ENCODE measurements around the gene AP4B1.
"Not testable (repeated sequence)": the region's sequence is repeated elsewhere in the genome, so short reads cannot be mapped to it uniquely, and the experiment has no call there.

Gene AP4B1

DNA sequence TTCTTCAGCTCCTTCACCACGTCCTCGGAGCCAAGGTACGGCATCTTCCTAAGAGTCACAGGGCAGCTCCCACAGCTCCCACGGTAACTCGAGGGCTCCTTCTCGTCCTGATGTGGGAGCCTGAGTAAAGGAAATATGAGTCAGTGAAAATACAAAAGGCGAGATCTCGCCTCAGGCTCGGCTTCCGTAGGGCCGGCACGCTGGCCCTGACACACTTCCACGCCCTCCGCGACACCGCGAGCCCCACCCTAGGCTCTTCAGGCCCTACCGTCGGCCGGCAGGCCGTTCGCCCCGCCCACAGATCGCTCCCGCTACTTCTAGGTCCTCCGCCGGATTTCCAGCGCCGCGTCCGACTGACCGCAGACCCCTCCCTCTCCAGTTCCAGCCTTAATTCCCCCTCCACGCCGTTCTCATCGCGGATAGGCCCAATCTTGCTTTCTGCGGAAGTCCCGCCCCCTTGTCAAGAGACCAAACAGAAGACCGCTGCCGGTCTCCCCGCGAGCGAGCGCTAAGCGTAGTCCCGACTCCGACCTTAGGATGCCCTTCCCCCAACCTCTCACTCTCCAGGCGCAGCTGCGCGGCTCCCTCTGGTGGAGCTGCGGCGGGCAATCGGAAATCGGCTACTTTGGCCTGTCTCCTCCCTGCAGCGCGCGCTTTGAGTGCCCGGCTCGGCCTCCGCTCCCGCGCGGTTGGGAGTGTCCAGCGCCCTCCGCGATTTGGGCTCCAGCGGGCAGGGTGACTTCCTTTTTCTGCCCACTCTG is at the start of gene AP4B1, which contains the start of gene DCLRE1B:
Gene AP4B1, minus strand, starts transcription at position 126 of the 761 bp plus-strand sequence. Its CDS starts 82 bp downstream, at position 44.
Gene DCLRE1B, plus strand, starts transcription at position 653 of the 761 bp plus-strand sequence. CDS start 261 bp downstream, outside the sequence.
- DNase-seq: peak; percentile 98

DNA sequence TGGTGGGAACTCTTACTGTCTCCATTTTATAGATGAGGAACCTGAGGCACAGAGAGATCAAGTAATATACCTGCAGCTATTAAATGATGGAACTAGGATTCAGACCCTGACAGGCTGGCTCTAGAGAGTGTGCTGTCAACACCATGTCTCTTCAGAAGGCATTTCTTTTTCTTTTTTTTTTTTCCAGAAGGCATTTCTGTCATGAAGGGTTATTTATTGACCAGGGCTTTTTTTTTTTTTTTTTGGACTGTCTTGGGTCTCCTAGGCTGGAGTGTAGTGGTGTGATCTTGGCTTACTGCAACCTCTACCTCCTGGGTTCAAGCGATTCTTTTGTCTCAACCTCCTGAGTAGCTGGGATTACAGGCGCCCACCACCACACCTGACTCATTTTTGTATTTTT is 47.1 kb upstream of the AP4B1 start:
- no peak for DNase-seq

DNA sequence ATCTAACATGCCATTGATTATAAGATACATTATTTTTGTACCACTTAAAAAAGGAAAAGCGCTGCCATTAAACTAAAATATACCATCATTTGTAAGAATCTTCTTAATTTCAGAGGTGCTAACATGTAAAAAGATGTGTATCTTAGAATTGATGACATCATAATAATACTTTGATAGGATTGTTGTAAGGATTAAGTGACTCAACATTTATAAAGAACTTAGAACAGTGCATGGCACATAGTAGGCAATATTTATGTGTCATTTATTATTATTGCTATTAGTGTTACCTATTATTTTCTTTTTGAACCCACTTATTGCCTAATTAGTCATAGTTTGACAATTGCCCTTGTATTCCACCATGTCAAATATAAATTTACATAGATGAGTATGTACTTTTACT is 46.3 kb upstream of the AP4B1 start:
- no peak for DNase-seq

DNA sequence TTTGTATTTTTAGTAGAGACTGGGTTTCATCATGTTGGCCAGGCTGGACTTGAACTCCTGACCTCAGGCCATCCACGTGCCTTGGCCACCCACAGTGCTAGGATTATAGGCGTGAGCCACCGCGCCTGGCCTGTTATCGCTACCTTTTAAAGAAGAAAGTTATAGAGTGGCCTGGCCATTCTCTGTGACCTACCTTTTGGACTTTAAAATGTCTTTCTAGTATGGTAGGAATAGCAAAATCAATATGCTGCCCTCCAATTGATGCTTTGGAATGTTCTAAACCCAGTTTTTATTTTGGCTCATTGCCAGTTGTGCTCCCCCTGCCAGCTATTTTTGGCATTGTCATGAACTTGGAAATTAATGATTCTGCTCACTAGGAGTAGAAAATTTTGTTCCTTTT is 44.4 kb upstream of the AP4B1 start:
- DNase-seq: no peak

DNA sequence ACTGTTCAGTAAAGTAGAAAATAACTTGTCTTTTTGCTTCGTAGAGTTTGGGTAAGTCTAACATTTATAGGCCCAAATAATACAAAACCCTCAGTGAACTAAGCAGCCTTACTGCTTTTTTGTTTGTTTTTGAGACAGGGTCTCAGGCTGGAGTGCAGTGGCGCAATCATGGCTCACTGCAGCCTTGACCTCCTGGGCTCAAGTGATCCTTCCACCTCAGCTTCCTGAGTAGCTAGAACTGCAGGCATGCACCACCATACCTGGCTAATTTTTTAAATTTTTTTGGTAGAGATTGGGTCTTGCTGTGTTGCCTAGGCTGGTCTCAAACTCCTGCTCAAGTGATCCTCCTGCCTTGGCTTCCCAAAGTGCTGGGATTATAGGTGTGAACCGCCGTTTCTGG is 43.6 kb upstream of the AP4B1 start:
- not testable (repeated sequence) for DNase-seq

DNA sequence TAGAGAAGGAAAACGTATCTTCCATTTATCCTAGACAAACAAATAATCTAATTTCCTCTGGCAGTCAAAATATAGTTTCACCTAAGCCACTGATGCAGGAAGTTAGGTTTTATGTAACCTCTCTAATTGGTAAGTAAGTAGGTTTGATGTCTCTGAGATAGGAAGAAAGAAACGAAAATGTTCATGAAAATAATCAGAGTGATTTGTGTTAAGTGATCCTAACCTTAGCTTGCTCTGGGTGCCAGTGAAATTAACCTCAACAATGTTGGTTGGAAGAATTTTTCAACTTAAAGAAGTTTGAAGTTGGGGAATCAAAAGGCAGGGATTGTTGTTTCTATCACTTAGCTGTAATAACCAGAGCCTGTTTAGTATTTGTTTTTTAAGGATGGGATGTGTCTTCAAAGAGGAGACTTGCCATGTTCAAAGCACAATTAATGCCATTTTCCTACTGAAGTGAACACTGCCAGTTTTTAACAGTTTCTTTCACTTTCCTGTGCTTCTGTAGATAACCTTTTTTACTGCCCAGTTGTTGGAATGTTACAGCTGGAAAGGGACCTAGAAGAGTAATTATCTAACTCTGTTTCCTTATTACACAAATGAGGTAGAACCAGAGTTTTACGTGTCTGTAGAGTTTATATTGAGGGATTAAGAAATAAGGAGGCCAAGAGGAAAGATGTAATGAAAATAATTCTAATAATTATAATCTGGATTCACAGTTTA is 42.9 kb upstream of the AP4B1 start:
- no peak for DNase-seq

DNA sequence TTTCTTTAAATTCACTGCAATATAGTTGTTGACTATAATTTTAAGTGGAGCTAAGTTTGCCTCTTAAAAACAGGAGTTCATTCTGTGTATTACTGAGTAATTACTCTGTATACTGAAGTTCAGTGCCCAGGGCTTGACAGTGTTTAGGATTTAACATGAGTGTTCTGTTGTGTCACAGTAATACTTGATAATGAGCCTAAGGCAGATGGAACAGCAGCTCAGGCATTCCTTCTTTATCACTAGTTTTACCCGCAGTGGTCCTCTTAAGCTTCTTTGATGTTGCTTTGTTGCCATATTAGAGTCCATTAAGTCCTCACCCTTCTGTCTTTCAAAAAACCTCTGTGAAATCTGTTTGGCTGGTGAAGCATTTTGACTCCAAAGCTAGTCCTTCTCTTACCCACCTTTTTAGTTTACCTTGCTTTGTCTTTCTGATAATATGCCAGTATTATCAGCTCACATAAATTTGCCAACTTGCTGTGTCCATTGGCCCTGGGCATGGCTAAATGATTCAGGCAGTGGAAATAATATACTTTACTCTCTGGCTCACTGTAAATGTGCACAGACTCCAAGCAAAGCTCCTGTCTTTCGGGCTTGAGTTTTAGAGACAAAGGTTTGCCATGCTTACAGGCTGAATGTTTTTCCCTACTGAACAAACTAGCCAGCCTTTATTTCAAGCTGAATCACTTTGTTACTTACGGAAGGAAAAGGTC is 42.2 kb upstream of the AP4B1 start:
- no peak for DNase-seq

DNA sequence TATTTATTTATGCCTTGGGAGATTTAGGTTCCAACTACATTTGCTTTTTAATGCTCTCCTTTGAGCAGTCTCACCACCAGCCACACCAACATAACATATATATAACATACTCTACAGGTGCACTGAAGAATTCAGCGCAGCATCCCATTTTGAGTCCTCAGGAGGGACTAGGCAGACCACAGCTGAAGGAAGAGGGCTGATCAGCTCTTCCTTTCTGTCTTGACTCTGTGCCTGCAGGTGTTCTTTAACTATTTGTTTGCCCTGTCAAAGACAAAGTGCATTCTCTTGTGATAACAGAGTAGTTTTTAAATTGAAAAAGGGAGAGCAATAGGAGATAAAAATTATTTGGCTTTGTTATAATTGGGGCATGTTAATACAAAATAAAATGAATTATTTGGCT is 41.5 kb upstream of the AP4B1 start:
- DNase-seq: no peak

DNA sequence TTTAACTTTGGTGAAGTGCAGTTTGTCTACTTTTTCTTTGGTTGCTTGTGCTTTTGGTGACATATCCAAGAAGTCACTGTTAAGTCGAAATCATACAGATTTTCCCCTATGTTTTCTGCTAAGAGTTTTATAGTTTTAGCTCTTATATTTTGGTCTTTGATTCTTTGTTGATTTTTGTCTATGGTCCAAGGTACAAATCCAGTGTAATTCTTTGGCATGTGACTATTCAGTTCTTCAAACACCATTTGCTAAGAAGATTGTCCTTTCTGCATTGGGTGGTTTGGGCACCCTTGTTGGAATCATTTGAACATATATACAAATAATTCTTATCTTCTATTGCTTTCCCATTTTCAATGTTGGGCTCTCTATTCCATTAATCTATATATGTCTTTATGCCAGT is 40.7 kb upstream of the AP4B1 start:
- no peak for DNase-seq

DNA sequence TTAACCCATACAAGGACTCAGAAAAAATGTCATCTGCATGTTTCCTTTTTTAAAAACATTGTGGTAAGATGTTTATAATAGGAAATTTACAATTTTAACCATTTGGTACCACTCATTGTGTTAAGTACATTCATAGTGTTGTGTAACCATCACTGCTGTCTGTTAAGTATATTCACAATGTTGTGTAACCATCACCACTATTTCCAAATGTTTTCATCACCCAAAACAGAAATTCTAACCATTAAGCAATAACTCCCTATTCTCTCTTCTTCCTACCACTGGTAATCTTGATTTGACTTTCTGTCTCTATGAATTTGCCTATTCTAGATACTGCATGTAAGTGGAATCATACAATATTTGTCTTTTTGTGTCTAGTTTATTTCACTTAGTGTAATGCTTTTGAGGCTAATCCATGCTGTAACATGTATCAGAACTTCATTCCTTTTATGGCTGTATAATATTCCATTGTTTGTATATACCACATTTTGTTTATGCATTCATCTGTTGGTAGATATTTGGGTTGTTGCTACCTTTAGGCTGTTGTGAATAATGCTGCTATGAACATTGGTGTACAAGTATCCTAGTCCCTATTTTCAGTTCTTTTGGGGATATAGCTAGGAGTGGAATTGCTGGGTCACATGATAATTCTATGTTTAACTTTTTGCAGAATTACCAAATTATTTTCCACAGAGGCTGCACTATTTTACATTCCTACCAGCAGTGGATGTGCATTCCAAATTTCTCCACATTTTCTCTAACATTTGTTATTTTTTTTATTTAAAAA is 38.6 kb upstream of the AP4B1 start:
- no peak for DNase-seq

DNA sequence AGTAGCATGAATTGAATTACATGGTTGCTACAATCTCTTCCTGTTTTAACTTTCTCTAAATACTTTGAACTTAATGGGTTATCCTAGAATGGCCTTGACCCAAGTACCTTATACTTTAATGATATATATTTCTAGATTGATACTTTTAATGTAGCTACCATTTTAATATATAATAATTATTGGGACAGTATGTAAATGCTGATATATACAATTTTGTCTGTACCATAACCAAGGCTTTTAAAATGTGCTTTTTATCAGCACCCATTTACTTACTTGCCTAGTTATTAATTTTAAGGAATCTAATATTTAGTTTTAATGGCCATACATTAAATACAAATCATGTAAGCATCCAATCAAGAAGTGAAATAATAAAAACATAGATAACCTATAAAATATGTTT is 37.9 kb upstream of the AP4B1 start:
- no peak for DNase-seq

DNA sequence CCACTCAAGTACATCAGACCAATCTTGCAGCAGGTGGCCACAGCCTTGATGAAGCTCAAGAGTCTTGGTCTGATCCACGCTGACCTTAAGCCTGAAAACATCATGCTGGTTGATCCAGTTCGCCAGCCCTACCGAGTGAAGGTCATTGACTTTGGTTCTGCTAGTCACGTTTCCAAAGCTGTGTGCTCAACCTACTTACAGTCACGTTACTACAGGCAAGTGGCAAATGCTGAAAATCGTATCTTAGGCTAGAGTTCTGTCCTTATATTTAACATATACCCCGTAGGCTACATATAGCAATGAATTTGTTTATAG is 36.6 kb upstream of the AP4B1 start:
- no peak for DNase-seq

DNA sequence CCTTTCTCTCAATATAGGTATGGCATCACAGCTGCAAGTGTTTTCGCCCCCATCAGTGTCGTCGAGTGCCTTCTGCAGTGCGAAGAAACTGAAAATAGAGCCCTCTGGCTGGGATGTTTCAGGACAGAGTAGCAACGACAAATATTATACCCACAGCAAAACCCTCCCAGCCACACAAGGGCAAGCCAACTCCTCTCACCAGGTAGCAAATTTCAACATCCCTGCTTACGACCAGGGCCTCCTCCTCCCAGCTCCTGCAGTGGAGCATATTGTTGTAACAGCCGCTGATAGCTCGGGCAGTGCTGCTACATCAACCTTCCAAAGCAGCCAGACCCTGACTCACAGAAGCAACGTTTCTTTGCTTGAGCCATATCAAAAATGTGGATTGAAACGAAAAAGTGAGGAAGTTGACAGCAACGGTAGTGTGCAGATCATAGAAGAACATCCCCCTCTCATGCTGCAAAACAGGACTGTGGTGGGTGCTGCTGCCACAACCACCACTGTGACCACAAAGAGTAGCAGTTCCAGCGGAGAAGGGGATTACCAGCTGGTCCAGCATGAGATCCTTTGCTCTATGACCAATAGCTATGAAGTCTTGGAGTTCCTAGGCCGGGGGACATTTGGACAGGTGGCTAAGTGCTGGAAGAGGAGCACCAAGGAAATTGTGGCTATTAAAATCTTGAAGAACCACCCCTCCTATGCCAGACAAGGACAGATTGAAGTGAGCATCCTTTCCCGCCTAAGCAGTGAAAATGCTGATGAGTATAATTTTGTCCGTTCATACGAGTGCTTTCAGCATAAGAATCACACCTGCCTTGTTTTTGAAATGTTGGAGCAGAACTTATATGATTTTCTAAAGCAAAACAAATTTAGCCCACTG is 36.0 kb upstream of the AP4B1 start:
- DNase-seq: peak; percentile 56

DNA sequence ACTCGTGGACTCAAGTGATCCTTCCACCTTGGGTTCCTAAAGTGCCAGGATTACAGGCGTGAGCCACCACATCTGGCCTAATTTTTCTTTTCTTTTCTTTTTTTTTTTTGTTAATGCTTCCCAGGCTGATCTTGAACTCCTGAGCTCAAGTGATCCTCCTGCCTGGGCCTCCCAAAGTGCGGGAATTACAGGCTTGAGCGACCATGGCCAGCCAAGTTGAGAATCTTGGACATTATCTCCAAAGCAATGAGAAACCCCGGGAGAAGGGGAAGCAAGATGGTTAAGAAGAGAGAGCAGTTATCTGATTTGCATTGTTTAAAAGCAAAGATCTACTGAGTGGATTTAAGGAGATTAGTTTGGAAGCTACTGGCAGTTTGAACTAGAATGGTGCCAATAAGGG is 33.6 kb upstream of the AP4B1 start:
- no peak for DNase-seq

DNA sequence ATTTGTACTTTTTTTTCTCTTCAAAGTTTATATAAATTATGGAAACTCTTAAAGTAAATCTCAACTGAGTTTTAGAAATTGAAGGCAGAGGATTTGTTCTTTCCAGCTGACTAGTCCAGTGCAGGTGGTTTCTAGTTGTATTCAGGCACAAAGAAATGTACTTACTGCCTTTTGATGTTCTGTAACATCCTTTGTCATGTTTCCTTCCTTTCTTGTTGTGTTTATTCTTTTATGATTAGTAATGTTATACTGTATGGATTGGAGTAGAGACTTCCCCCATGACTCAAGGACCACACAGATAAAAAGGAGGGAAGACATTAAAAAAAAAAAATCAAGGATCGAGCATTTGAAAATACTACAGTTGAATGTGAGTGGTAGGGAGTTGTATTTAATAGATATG is 32.5 kb upstream of the AP4B1 start:
- no peak for DNase-seq

DNA sequence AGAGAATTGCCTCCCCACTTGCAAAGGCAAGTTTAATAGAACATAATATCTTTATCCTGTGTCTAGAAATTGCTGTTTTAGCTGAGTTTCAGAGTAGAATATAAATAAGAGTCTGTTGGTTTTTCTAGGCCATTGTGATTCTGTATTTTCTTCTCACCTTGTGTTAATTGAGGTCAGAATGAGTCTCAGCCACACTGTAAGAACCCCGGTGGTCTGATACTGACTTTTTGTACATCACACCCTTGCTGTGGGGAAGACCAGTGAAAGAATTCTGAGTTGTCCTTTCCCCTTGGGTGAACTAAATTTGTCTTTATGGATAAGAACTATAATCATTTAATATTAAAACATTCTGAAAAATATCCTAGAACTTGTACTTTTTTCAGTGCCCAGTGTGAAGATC is 31.4 kb upstream of the AP4B1 start:
- DNase-seq: no peak

DNA sequence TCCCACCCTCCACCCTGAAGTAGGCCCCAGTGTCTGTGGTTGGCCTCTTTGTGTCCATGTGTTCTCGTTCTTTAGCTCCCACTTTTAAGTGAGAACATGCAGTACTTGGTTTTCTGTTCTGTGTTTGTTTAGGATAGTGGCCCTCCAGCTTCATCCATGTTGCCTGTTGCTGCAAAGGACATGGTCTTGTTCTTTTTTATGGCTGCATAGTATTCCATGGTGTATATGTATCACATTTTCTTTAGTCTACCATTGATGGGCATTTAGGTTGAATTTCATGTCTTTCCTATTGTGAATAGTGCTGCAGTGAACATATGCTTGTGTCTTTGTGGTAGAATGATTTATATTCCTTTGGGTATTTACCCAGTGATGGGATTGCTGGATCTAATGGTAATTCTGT is 30.6 kb upstream of the AP4B1 start:
- DNase-seq: no peak

DNA sequence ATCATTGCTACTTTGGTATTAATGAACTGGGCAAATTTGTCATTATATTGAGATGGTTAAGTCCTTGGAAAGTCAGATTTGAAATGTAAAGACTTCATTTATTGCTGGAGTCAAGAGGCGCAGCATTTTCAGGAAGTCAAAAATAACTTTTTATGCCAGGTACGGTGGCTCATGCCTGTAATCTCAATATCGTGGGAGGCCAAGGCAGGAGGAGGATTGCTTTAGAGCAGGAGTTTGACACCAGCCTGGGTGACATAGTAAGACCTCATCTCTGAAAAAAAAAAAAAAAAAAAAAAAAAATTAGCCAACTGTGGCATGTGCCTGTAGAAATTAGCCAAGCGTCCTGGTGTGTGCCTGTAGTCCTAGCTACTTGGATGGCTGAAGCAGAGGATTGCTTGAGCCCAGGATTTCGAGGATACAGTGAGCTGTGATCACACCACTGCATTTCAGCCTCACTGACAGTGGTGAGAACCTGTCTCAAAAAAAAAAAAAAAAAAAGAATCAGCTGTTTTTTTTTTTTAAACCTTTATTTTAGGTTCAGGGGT is 30.0 kb upstream of the AP4B1 start:
- no peak for DNase-seq

DNA sequence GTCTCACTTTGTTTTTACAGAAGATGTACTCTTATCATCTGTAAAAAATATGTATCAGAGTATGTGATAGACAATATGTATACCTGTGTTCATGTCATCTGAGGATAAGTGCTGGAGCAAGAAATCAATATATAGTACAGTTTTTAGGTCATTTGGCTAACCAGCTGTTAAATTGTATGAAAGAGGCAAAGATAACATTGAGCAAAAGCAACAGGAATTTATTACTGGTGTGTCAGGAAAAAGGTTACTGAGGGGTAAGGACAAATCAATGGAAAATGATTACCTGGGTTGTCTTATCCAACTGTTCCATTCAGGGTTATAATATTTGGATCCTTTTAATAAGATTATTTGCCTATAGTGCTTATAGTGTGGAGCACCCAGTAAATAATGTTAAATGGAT is 29.4 kb upstream of the AP4B1 start:
- DNase-seq: no peak

DNA sequence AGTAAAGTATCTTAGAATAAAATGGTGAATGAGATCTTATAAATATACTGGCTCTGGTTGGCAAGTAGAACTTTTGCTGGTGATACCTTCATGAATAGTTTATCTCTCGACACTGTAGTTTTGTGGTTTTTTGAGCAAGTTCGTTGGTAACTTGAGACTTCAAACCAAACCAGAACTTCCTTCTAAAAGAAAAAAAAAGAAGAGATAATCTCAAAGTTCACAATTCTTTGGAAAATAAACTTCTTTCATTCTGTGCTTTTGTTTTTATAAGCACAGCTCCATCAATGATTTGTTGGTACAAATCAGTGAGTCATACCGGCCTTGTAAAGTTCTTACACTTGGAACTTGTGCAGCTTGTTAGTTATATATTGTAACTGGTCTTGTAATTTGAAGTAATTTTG is 26.9 kb upstream of the AP4B1 start:
- no peak for DNase-seq

DNA sequence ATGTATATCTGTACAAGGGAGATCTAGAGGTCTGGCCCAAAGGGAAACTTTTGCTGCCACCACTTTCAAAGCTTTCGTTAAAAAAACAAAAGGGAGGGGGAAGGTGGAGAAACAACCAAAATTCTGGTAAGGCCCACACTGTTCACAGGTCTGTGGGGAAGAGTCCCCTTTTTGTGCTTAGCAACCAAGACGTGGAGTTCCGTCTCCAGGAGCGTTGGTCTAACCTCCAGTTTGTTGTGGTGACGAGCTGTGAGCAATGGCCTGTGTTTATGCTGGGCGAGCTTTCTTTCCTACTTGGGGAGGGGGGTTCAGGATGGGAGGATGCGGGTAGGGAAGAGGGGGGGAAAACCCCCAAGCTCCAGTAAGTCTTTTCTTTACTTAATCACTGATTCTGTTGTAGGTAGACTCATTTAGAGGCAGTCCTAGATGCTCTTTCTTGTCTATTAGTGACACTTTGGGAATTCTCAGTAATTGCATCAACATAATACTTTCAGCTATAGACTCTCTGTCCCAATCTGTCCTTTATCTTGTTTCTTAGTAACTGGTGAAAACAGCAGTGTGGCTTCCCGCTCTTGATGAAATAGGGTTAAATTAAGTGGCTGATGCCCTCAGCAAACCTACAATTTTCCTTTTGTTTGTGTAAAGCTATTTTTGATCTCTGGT is 26.0 kb upstream of the AP4B1 start:
- DNase-seq: peak; percentile 73
